Astrocyte (in vitro differentiated cells and primary cell): ENCODE measurements around the gene BAZ1A. TPM values are rescaled to one million over a fixed set of nuclear protein-coding genes. Genes with fewer than 3 reads are reported as not detected.

Experiments used
- DNase-seq: peaks from one replicate; pipeline ENCODE4 v3.0.0-alpha.2; 2010; ENCODE audit warnings: low read depth
- FAIRE-seq: peaks from 2 replicates; lab custom pipeline; 2011; peaks lifted over from hg19 to GRCh38; lab: Jason Lieb, UNC
- H2AFZ ChIP-seq: 2 replicates; pipeline ENCODE4 v1.6.0; 2012; ENCODE audit warnings: low read depth, low read length, inconsistent platforms
- H3K27ac ChIP-seq: 2 replicates; pipeline ENCODE4 v1.5.1; 2011; ENCODE audit warnings: low read depth, low read length, inconsistent platforms
- H3K27me3 ChIP-seq: 2 replicates; pipeline ENCODE4 v1.6.0; 2011; ENCODE audit warnings: low read length, inconsistent platforms; ENCODE audit not compliant: insufficient read depth
- H3K36me3 ChIP-seq: 2 replicates; pipeline ENCODE4 v1.5.1; 2011; ENCODE audit warnings: low read length, inconsistent platforms; ENCODE audit not compliant: insufficient read depth
- H3K4me1 ChIP-seq: 2 replicates; pipeline ENCODE4 v1.5.1; 2011; ENCODE audit warnings: low read length, inconsistent platforms; ENCODE audit not compliant: insufficient read depth
- H3K4me2 ChIP-seq: 2 replicates; pipeline ENCODE4 v1.6.0; 2012; ENCODE audit warnings: low read length, inconsistent platforms
- H3K4me3 ChIP-seq: 2 replicates; pipeline ENCODE4 v1.5.1; 2011; ENCODE audit warnings: low read depth, mild to moderate bottlenecking, low read length, inconsistent platforms; ENCODE audit not compliant: insufficient read depth
- H3K79me2 ChIP-seq: 2 replicates; pipeline ENCODE4 v1.6.0; 2012; ENCODE audit warnings: mild to moderate bottlenecking, low read length, inconsistent platforms; ENCODE audit not compliant: insufficient read depth
- H3K9ac ChIP-seq: 2 replicates; pipeline ENCODE4 v1.6.0; 2012; ENCODE audit warnings: mild to moderate bottlenecking, low read length, inconsistent platforms
- H3K9me3 ChIP-seq: 2 replicates; pipeline ENCODE4 v1.5.1; 2012; ENCODE audit warnings: low read depth, mild to moderate bottlenecking, low read length, inconsistent platforms; ENCODE audit not compliant: insufficient read depth
- H4K20me1 ChIP-seq: 2 replicates; pipeline ENCODE4 v1.6.0; 2012; ENCODE audit warnings: low read length, inconsistent platforms; ENCODE audit not compliant: insufficient read depth
- H3K27ac Mint-ChIP-seq: one replicate; pipeline ENCODE4 v1.8.0; 2021; ENCODE audit warnings: mild to moderate bottlenecking, mixed read lengths; ENCODE audit not compliant: unreplicated experiment
- H3K27me3 Mint-ChIP-seq: one replicate; pipeline ENCODE4 v1.8.0; 2021; ENCODE audit warnings: low read depth, mixed read lengths; ENCODE audit not compliant: unreplicated experiment
- H3K36me3 Mint-ChIP-seq: one replicate; pipeline ENCODE4 v1.8.0; 2021; ENCODE audit warnings: low read depth, mixed read lengths; ENCODE audit not compliant: unreplicated experiment
- H3K4me1 Mint-ChIP-seq: one replicate; pipeline ENCODE4 v1.8.0; 2021; ENCODE audit warnings: low read depth, mixed read lengths; ENCODE audit not compliant: unreplicated experiment
- H3K4me3 Mint-ChIP-seq: one replicate; pipeline ENCODE4 v1.8.0; 2021; ENCODE audit warnings: mild to moderate bottlenecking, moderate library complexity, mixed read lengths; ENCODE audit not compliant: unreplicated experiment
- H3K9me3 Mint-ChIP-seq: one replicate; pipeline ENCODE4 v1.8.0; 2021; ENCODE audit warnings: mild to moderate bottlenecking, mixed read lengths; ENCODE audit not compliant: unreplicated experiment
- CTCF ChIP-seq: IDR thresholded peaks from 2 replicates; pipeline ENCODE4 v1.5.1; 2011; ENCODE audit warnings: low read depth, mild to moderate bottlenecking, inconsistent platforms, low read length, moderate library complexity; ENCODE audit not compliant: insufficient read depth
- EZH2 ChIP-seq: IDR thresholded peaks from 2 replicates; pipeline ENCODE4 v1.6.1; 2012; ENCODE audit warnings: mild to moderate bottlenecking, low read length, inconsistent platforms; ENCODE audit not compliant: insufficient read depth
- total RNA-seq: library from RNA; stranded (reverse); gene quantifications from 2 replicates; pipeline ENCODE4 v1.2.1, GENCODE V29; 2021

Gene BAZ1A
- total RNA-seq, 1 donor from 2014 or later, result 36.9 TPM

- no peak overlapping the region for H3K9ac ChIP-seq
Measured at GRCh38 chr14:34775342-34775741, 99.8 kb downstream of the BAZ1A start.

GRCh38 chr14:34770901-34771300, 104.3 kb downstream of the BAZ1A start:
- H4K20me1 ChIP-seq, result no peaks in the 10 kb centered on the region
- H3K4me2 ChIP-seq, result no peak overlapping the region
- H3K9me3 ChIP-seq, result no peaks in the 10 kb centered on the region
- H3K27ac Mint-ChIP-seq, result no peak overlapping the region
- H3K27me3 ChIP-seq, result no peaks in the 10 kb centered on the region
- H3K4me3 Mint-ChIP-seq, result no peak overlapping the region
- H3K9me3 Mint-ChIP-seq, result no peaks in the 10 kb centered on the region
- no peak overlapping the region for H3K4me3 ChIP-seq
- H2AFZ ChIP-seq, result no peak overlapping the region
- peaks cover 7% of the 10 kb centered on the region for H3K36me3 ChIP-seq
- H3K79me2 ChIP-seq, result no peaks in the 10 kb centered on the region
- FAIRE-seq (no peak), DNase-seq (peak; percentile 11)
- H3K4me1 Mint-ChIP-seq, result no peaks in the 10 kb centered on the region
- no peak overlapping the region for H3K9ac ChIP-seq
- H3K27me3 Mint-ChIP-seq, result no peaks in the 10 kb centered on the region
- peaks cover 8% of the 10 kb centered on the region for H3K36me3 Mint-ChIP-seq
- TF ChIP-seq EZH2 (no peak), CTCF (no peak)
- no peak overlapping the region for H3K27ac ChIP-seq
- H3K4me1 ChIP-seq, result no peaks in the 10 kb centered on the region

More at GRCh38 chr14:34775342-34775741, 99.8 kb downstream of the BAZ1A start:
- FAIRE-seq, result no peak
- Histone ChIP-seq H3K27ac (no peak overlapping the region), H3K4me3 (no peak overlapping the region), H2AFZ (no peak overlapping the region), H3K4me1 (no peaks in the 10 kb centered on the region), H3K36me3 (peaks cover 20% of the 10 kb centered on the region), H4K20me1 (no peaks in the 10 kb centered on the region), H3K9me3 (no peaks in the 10 kb centered on the region), H3K4me2 (no peak overlapping the region), H3K27me3 (no peaks in the 10 kb centered on the region), H3K79me2 (no peaks in the 10 kb centered on the region)
- DNase-seq, result no peak
- Mint-ChIP-seq H3K27ac (no peak overlapping the region), H3K4me3 (no peak overlapping the region), H3K4me1 (peaks cover under 1% of the 10 kb centered on the region), H3K9me3 (no peaks in the 10 kb centered on the region), H3K27me3 (no peaks in the 10 kb centered on the region), H3K36me3 (peaks cover 7% of the 10 kb centered on the region)
- TF ChIP-seq CTCF (no peak), EZH2 (no peak)

GRCh38 chr14:34766606-34767005, 108.6 kb downstream of the BAZ1A start:
- H3K27me3 ChIP-seq, result no peaks in the 10 kb centered on the region
- peak; percentile 21 for DNase-seq
- TF ChIP-seq EZH2, result no peak
- no peak for TF ChIP-seq CTCF
- no peak overlapping the region for H3K4me2 ChIP-seq
- H3K27me3 Mint-ChIP-seq, result no peaks in the 10 kb centered on the region
- no peak overlapping the region for H3K27ac Mint-ChIP-seq
- no peaks in the 10 kb centered on the region for H4K20me1 ChIP-seq
- H3K9ac ChIP-seq, result no peak overlapping the region
- peak; percentile 41 for FAIRE-seq
- peaks cover 13% of the 10 kb centered on the region for H3K36me3 Mint-ChIP-seq
- no peak overlapping the region for H3K4me3 Mint-ChIP-seq
- no peaks in the 10 kb centered on the region for H3K4me1 Mint-ChIP-seq
- H2AFZ ChIP-seq, result no peak overlapping the region
- H3K4me3 ChIP-seq, result no peak overlapping the region
- no peaks in the 10 kb centered on the region for H3K9me3 Mint-ChIP-seq
- no peaks in the 10 kb centered on the region for H3K79me2 ChIP-seq
- H3K36me3 ChIP-seq, result peaks cover 20% of the 10 kb centered on the region
- H3K9me3 ChIP-seq, result no peaks in the 10 kb centered on the region
- no peak overlapping the region for H3K27ac ChIP-seq
- no peaks in the 10 kb centered on the region for H3K4me1 ChIP-seq
